GM18520 (cell line): ENCODE results near the gene MESD.

Experiments
- ATAC-seq: cut with Tn5 transposase; IDR thresholded peaks from one replicate; pipeline ENCODE4 v1.9.1; 2021; ENCODE audit not compliant: unreplicated experiment

MESD gene

GRCh38 chr15:81015621-81016488, 26.2 kb upstream of the MESD start:
- ATAC-seq, result no peak

- ATAC-seq, result no peak
Measured at GRCh38 chr15:81014446-81015093, 25.0 kb upstream of the MESD start.

GRCh38 chr15:81013396-81013929, 23.8 kb upstream of the MESD start:
- no peak for ATAC-seq

GRCh38 chr15:81012588-81012987, 23.0 kb upstream of the MESD start:
- no peak for ATAC-seq

GRCh38 chr15:81011593-81011992, 22.0 kb upstream of the MESD start:
- ATAC-seq, result no peak

GRCh38 chr15:81010086-81010485, 20.5 kb upstream of the MESD start:
- no peak for ATAC-seq

- ATAC-seq, result no peak
Measured at GRCh38 chr15:81008312-81008711, 18.7 kb upstream of the MESD start.

- ATAC-seq, result no peak
Measured at GRCh38 chr15:81007428-81008064, 17.9 kb upstream of the MESD start.

- no peak for ATAC-seq
Measured at GRCh38 chr15:81006124-81006523, 16.5 kb upstream of the MESD start.

- ATAC-seq, result no peak
Measured at GRCh38 chr15:81003097-81003350, 13.4 kb upstream of the MESD start.

GRCh38 chr15:81002331-81003096, 12.9 kb upstream of the MESD start:
- ATAC-seq, result no peak

- no peak for ATAC-seq
Measured at GRCh38 chr15:81002009-81002330, 12.4 kb upstream of the MESD start.

GRCh38 chr15:81001152-81002008, 11.8 kb upstream of the MESD start:
- peak; percentile 24 for ATAC-seq

- peak; percentile 46 for ATAC-seq
Measured at GRCh38 chr15:81000624-81001151, 11.1 kb upstream of the MESD start, which contains the start of gene TLNRD1. TSS of gene TLNRD1 (plus strand) at chr15:81000923. CDS start at chr15:81002272, 1,349 bp downstream.

- ATAC-seq, result no peak
Measured at GRCh38 chr15:81000144-81000623, 10.6 kb upstream of the MESD start.

GRCh38 chr15:80999623-81000036, 10.0 kb upstream of the MESD start:
- ATAC-seq, result no peak

GRCh38 chr15:80998251-80998650, 8.6 kb upstream of the MESD start:
- ATAC-seq, result no peak

GRCh38 chr15:80997692-80998091, 8.1 kb upstream of the MESD start:
- no peak for ATAC-seq

- ATAC-seq, result no peak
Measured at GRCh38 chr15:80996247-80996646, 6.6 kb upstream of the MESD start.

GRCh38 chr15:80992441-80992840, 2.8 kb upstream of the MESD start:
- no peak for ATAC-seq
